HG03432 (cell line): ENCODE data around the gene MSH2.
"Not testable (repeated sequence)": the region's sequence is repeated elsewhere in the genome, so short reads cannot be mapped to it uniquely, and the experiment has no call there.

Experiments used
- ATAC-seq: cut with Tn5 transposase; IDR thresholded peaks from one replicate; pipeline ENCODE4 v1.9.1; 2021; ENCODE audit warnings: mild to moderate bottlenecking, moderate library complexity; ENCODE audit not compliant: unreplicated experiment

The MSH2 gene

GRCh38 chr2:47406649-47407330, 3.8 kb downstream of the MSH2 start:
- ATAC-seq: not testable (repeated sequence)

GRCh38 chr2:47407976-47408375, 5.0 kb downstream of the MSH2 start:
- ATAC-seq: not testable (repeated sequence)

- no peak for ATAC-seq
These were observed 11.9 kb downstream of the MSH2 start for GRCh38 chr2:47414682-47415458.

GRCh38 chr2:47420214-47420613, 17.3 kb downstream of the MSH2 start:
- no peak for ATAC-seq

GRCh38 chr2:47420683-47421082, 17.7 kb downstream of the MSH2 start:
- ATAC-seq: not testable (repeated sequence)

GRCh38 chr2:47422016-47422415, 19.1 kb downstream of the MSH2 start:
- no peak for ATAC-seq

GRCh38 chr2:47422560-47422959, 19.6 kb downstream of the MSH2 start:
- ATAC-seq: no peak

- no peak for ATAC-seq
These were observed 23.8 kb downstream of the MSH2 start for GRCh38 chr2:47426786-47427185.

- no peak for ATAC-seq
These were observed 26.8 kb downstream of the MSH2 start for GRCh38 chr2:47429795-47430194.

GRCh38 chr2:47433006-47433405, 30.1 kb downstream of the MSH2 start:
- not testable (repeated sequence) for ATAC-seq

- not testable (repeated sequence) for ATAC-seq
These were observed 30.5 kb downstream of the MSH2 start for GRCh38 chr2:47433445-47433844.

GRCh38 chr2:47437287-47437686, 34.3 kb downstream of the MSH2 start:
- no peak for ATAC-seq

- ATAC-seq: no peak
These were observed 35.1 kb downstream of the MSH2 start for GRCh38 chr2:47438106-47438505.

- ATAC-seq: no peak
These were observed 35.8 kb downstream of the MSH2 start for GRCh38 chr2:47438783-47439182.

GRCh38 chr2:47451790-47452189, 48.8 kb downstream of the MSH2 start:
- no peak for ATAC-seq

- ATAC-seq: no peak
These were observed 49.8 kb downstream of the MSH2 start for GRCh38 chr2:47452761-47453160.

GRCh38 chr2:47454818-47455217, 51.9 kb downstream of the MSH2 start:
- ATAC-seq: not testable (repeated sequence)

GRCh38 chr2:47455411-47455810, 52.5 kb downstream of the MSH2 start:
- no peak for ATAC-seq

GRCh38 chr2:47456851-47457250, 53.9 kb downstream of the MSH2 start:
- ATAC-seq: no peak

GRCh38 chr2:47457268-47457667, 54.3 kb downstream of the MSH2 start:
- no peak for ATAC-seq

- no peak for ATAC-seq
These were observed 56.1 kb downstream of the MSH2 start for GRCh38 chr2:47459021-47459420.

GRCh38 chr2:47460766-47461165, 57.8 kb downstream of the MSH2 start:
- no peak for ATAC-seq
